Ovary (tissue), 3 donors: ENCODE results near the gene GSK3B.

ENCODE experiments used
- EP300 ChIP-seq: sonication (generic); formaldehyde crosslinking; IDR thresholded peaks from one replicate; pipeline ENCODE4 v1.6.1; 2017; ENCODE audit warnings: antibody characterized with exemption
- POLR2A ChIP-seq: fragments of 450-650 bp; IDR thresholded peaks from one replicate; pipeline ENCODE4 v1.6.1; 2017; ENCODE audit warnings: antibody characterized with exemption, mild to moderate bottlenecking, moderate library complexity
- TF ChIP-seq, protein P1 (sequence below), 3 donors: fragments of 450-650 bp in 2 of 3; fragments of 200-600 bp in 1 of 3; IDR thresholded peaks; one replicate each; pipeline versions ENCODE4 v1.5.1 to v1.8.0; 2016 to 2022; ENCODE audit warnings: antibody characterized with exemption in 3 of 3, mild to moderate bottlenecking in 1 of 3
- donor health status: DM: no; HTN: no; CAD: no.

DNA sequence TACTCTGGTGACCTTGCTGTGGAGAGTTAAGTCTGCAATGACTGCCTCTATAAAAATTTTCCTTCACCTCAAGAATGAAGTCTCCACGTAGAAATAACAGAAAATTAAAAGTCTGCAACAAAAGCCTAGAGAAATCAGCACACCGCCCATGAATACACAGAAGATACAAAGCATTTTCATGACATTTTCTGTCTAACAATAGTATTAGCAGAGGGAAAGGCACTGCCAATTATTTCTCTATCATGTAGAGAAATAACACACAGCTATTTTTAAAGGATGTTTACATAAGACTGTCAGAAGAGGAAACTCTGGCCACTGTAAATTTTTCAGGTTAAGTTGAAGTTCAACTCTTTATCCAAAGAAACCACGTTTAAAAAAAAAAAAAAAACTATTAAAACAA lies 80.8 kb downstream of the GSK3B start:
- TF ChIP-seq, protein P1, sequence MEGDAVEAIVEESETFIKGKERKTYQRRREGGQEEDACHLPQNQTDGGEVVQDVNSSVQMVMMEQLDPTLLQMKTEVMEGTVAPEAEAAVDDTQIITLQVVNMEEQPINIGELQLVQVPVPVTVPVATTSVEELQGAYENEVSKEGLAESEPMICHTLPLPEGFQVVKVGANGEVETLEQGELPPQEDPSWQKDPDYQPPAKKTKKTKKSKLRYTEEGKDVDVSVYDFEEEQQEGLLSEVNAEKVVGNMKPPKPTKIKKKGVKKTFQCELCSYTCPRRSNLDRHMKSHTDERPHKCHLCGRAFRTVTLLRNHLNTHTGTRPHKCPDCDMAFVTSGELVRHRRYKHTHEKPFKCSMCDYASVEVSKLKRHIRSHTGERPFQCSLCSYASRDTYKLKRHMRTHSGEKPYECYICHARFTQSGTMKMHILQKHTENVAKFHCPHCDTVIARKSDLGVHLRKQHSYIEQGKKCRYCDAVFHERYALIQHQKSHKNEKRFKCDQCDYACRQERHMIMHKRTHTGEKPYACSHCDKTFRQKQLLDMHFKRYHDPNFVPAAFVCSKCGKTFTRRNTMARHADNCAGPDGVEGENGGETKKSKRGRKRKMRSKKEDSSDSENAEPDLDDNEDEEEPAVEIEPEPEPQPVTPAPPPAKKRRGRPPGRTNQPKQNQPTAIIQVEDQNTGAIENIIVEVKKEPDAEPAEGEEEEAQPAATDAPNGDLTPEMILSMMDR (IDR thresholded peaks at IDR 0.05): no peak
- TF ChIP-seq POLR2A (no peak), EP300 (no peak)
